WI38 (cell line): ENCODE data around the gene ASCC1.

Source experiments
- H3K4me3 ChIP-seq: 2 replicates; pipeline ENCODE4 v1.5.1; 2011; ENCODE audit warnings: low read depth, mild to moderate bottlenecking, control low read depth, low read length
- CTCF ChIP-seq: IDR thresholded peaks from 2 replicates; pipeline ENCODE4 v1.5.1; 2012; ENCODE audit warnings: low read depth, mild to moderate bottlenecking, control low read depth, low read length

The ASCC1 gene

GRCh38 chr10:72244573-72245038 lies 28.5 kb upstream of the ASCC1 start:
- no peak overlapping the region for H3K4me3 ChIP-seq
- TF ChIP-seq CTCF = no peak

GRCh38 chr10:72243822-72244437 lies 27.9 kb upstream of the ASCC1 start:
- 0 out of 2 replicates have a peak, but pooled peaks have one; percentile 28 for TF ChIP-seq CTCF
- H3K4me3 ChIP-seq = no peak overlapping the region

GRCh38 chr10:72242675-72243074 lies 26.6 kb upstream of the ASCC1 start:
- H3K4me3 ChIP-seq = no peak overlapping the region
- TF ChIP-seq CTCF = no peak

GRCh38 chr10:72241691-72242252 lies 25.7 kb upstream of the ASCC1 start:
- H3K4me3 ChIP-seq = no peak overlapping the region
- no peak for TF ChIP-seq CTCF

- no peak for TF ChIP-seq CTCF
- no peak overlapping the region for H3K4me3 ChIP-seq
These were observed 24.3 kb upstream of the ASCC1 start for GRCh38 chr10:72240371-72240770.

- TF ChIP-seq CTCF = no peak
- H3K4me3 ChIP-seq = no peak overlapping the region
These were observed 23.3 kb upstream of the ASCC1 start for GRCh38 chr10:72239409-72239808.

GRCh38 chr10:72238392-72239175 lies 22.5 kb upstream of the ASCC1 start:
- TF ChIP-seq CTCF = no peak
- H3K4me3 ChIP-seq = no peak overlapping the region
